Fibroblast of lung (primary cell): ENCODE results near the gene CALD1.

Experiments used
- EZH2 ChIP-seq: IDR thresholded peaks from 2 replicates; pipeline ENCODE4 v1.5.1; 2012; ENCODE audit warnings: low read length, control low read depth, mild to moderate bottlenecking; ENCODE audit errors: missing control alignments
- TF ChIP-seq, protein P1 (sequence below), 2 donors: IDR thresholded peaks in 1 of 2; conservative IDR thresholded peaks in 1 of 2; 1 replicate in 1 of 2; 2 replicates in 1 of 2; pipeline ENCODE4 v1.5.1; 2011 to 2012; ENCODE audit warnings: low read length in 2 of 2, control low read depth in 1 of 2, inconsistent platforms in 1 of 2, low read depth in 1 of 2, mild to moderate bottlenecking in 1 of 2

DNA sequence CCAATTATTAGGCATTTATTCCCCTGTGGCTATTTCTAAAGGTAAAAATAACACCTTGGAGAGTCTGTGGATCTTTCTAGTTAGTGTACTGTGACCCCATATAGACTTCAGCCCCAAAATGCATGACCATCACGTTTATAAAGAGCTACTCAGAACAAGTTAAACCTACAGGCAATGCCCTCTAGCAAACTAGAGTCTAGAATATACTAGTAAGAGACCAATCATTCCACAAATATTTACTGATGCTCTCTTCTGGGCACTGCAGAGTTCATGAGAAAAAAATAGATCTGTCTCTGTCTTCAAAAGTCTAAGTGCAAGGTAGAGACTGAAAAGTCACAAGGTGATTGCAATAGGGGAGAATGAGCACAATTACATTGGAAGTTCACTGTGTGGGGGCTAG, 20.5 kb upstream of the CALD1 start:
- TF ChIP-seq, protein P1, sequence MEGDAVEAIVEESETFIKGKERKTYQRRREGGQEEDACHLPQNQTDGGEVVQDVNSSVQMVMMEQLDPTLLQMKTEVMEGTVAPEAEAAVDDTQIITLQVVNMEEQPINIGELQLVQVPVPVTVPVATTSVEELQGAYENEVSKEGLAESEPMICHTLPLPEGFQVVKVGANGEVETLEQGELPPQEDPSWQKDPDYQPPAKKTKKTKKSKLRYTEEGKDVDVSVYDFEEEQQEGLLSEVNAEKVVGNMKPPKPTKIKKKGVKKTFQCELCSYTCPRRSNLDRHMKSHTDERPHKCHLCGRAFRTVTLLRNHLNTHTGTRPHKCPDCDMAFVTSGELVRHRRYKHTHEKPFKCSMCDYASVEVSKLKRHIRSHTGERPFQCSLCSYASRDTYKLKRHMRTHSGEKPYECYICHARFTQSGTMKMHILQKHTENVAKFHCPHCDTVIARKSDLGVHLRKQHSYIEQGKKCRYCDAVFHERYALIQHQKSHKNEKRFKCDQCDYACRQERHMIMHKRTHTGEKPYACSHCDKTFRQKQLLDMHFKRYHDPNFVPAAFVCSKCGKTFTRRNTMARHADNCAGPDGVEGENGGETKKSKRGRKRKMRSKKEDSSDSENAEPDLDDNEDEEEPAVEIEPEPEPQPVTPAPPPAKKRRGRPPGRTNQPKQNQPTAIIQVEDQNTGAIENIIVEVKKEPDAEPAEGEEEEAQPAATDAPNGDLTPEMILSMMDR (conservative IDR thresholded peaks at IDR 0.05 in 1 of 2, IDR thresholded peaks at IDR 0.05 in 1 of 2; ENCODE audit: low read depth in 1 of 2, low read length in 2 of 2): no peak
- TF ChIP-seq EZH2: no peak
